IMR-90 (cell line): ENCODE measurements around the gene PYGB. TPM values are rescaled to one million over a fixed set of nuclear protein-coding genes. Genes with fewer than 3 reads are reported as not detected.

ENCODE experiments used
- ATAC-seq: fragments of 200-7000 bp; cut with Tn5 transposase; 2 replicates; pipeline ENCODE4 v1.9.1; 2020; ENCODE audit warnings: low read depth, mild to moderate bottlenecking, moderate library complexity
- BruUV-seq: library from RNA; stranded (reverse); fragments of 400-500 nt; replicated peaks from 2 replicates; lab custom pipeline; 2021; lab: Mats Ljungman, UMichigan
- CTCF ChIA-PET: fragments of 300-600 bp; formaldehyde crosslinking; extraction: SDS; loops from one replicate; lab custom pipeline; 2021; ENCODE audit warnings: antibody characterized with exemption; lab: Yijun Ruan, JAX
- POLR2A ChIA-PET: fragments of 300-600 bp; sonication (Branson Sonifier 250); formaldehyde crosslinking; loops from one replicate; lab custom pipeline; 2022; ENCODE audit warnings: antibody characterized with exemption; ENCODE audit not compliant: unreplicated experiment; lab: Charles Lee
- DNase-seq: peaks from one replicate; pipeline ENCODE4 v3.0.0; 2013
- H2AFZ ChIP-seq: replicated peaks from 2 replicates; pipeline ENCODE3; 2013; ENCODE audit warnings: low read length, mild to moderate bottlenecking; ENCODE audit not compliant: poor library complexity
- H2AK5ac ChIP-seq: 2 replicates; pipeline ENCODE4 v1.6.1; 2013; ENCODE audit warnings: low read depth, low read length, inconsistent platforms
- H2AK9ac ChIP-seq: replicated peaks from 2 replicates; pipeline ENCODE3; 2013; ENCODE audit warnings: mild to moderate bottlenecking, low read depth, low read length, moderate library complexity; ENCODE audit not compliant: poor library complexity
- H2BK120ac ChIP-seq: 2 replicates; pipeline ENCODE4 v1.6.1; 2013; ENCODE audit warnings: low read depth, low read length, inconsistent platforms
- H2BK15ac ChIP-seq: 3 replicates; pipeline ENCODE4 v1.6.1; 2013; ENCODE audit warnings: low read depth, low read length, inconsistent platforms
- H2BK20ac ChIP-seq: 2 replicates; pipeline ENCODE4 v1.6.1; 2013; ENCODE audit warnings: low read depth, mild to moderate bottlenecking, inconsistent platforms, low read length, moderate library complexity
- H2BK5ac ChIP-seq: 2 replicates; pipeline ENCODE4 v1.6.1; 2013; ENCODE audit warnings: mild to moderate bottlenecking, low read depth, low read length, inconsistent platforms; ENCODE audit not compliant: poor library complexity, severe bottlenecking
- H3K14ac ChIP-seq: replicated peaks from 2 replicates; pipeline ENCODE4 v1.6.1; 2013; ENCODE audit warnings: low read depth, low read length, inconsistent platforms
- H3K18ac ChIP-seq: 2 replicates; pipeline ENCODE4 v1.6.1; 2013; ENCODE audit warnings: low read depth, low read length, control low read depth
- H3K23ac ChIP-seq: 2 replicates; pipeline ENCODE4 v1.6.1; 2013; ENCODE audit warnings: low read depth, low read length, inconsistent platforms
- H3K27ac ChIP-seq: 2 replicates; pipeline ENCODE4 v1.5.1; 2013; ENCODE audit warnings: mild to moderate bottlenecking, control low read depth, low read length; ENCODE audit not compliant: insufficient read depth
- H3K27me3 ChIP-seq: 2 replicates; pipeline ENCODE4 v1.6.1; 2013; ENCODE audit warnings: low read length; ENCODE audit not compliant: control insufficient read depth, insufficient read depth
- H3K36me3 ChIP-seq: 2 replicates; pipeline ENCODE4 v1.6.1; 2013; ENCODE audit warnings: low read length, mixed read lengths; ENCODE audit not compliant: control insufficient read depth, insufficient read depth
- H3K4ac ChIP-seq: 2 replicates; pipeline ENCODE4 v1.6.1; 2013; ENCODE audit warnings: low read depth, low read length, inconsistent platforms
- H3K4me1 ChIP-seq: 2 replicates; pipeline ENCODE4 v1.6.1; 2013; ENCODE audit warnings: low read length, mixed read lengths; ENCODE audit not compliant: control insufficient read depth, insufficient read depth
- H3K4me2 ChIP-seq: 2 replicates; pipeline ENCODE4 v1.6.1; 2013; ENCODE audit warnings: low read depth, mild to moderate bottlenecking, control low read depth, low read length, moderate library complexity
- H3K4me3 ChIP-seq: 2 replicates; pipeline ENCODE4 v1.5.1; 2013; ENCODE audit warnings: low read depth, mild to moderate bottlenecking, control low read depth, low read length, moderate library complexity; ENCODE audit not compliant: insufficient read depth
- H3K56ac ChIP-seq: 2 replicates; pipeline ENCODE4 v1.6.1; 2013; ENCODE audit warnings: low read length, inconsistent platforms; ENCODE audit not compliant: insufficient read depth; ENCODE audit errors: extremely low read depth
- H3K79me1 ChIP-seq, 2 experiments: 2 replicates each; pipeline ENCODE4 v1.6.1; 2013; ENCODE audit warnings: low read length in 2 of 2, inconsistent platforms in 1 of 2, low read depth in 1 of 2
- H3K9ac ChIP-seq: 2 replicates; pipeline ENCODE4 v1.6.1; 2013; ENCODE audit warnings: low read depth, low read length, control low read depth
- H3K9me1 ChIP-seq: 2 replicates; pipeline ENCODE4 v1.6.1; 2013; ENCODE audit warnings: low read length, inconsistent platforms; ENCODE audit not compliant: insufficient read depth
- H3K9me3 ChIP-seq: 2 replicates; pipeline ENCODE4 v1.6.1; 2013; ENCODE audit warnings: low read length; ENCODE audit not compliant: control insufficient read depth, insufficient read depth
- H4K20me1 ChIP-seq: 2 replicates; pipeline ENCODE4 v1.6.1; 2013; ENCODE audit warnings: low read length, inconsistent platforms; ENCODE audit not compliant: insufficient read depth
- H4K5ac ChIP-seq: 2 replicates; pipeline ENCODE4 v1.6.1; 2013; ENCODE audit warnings: mild to moderate bottlenecking, low read depth, low read length, control low read depth
- H4K8ac ChIP-seq, 2 experiments: 2 replicates each; pipeline ENCODE4 v1.6.1; 2013; ENCODE audit warnings: low read depth in 2 of 2, low read length in 2 of 2, control low read depth in 1 of 2, inconsistent platforms in 1 of 2
- H4K91ac ChIP-seq: 2 replicates; pipeline ENCODE4 v1.6.1; 2013; ENCODE audit warnings: low read depth, low read length, inconsistent platforms; ENCODE audit not compliant: insufficient read depth
- BHLHE40 ChIP-seq: fragments of 150-350 bp; IDR thresholded peaks from 2 replicates; pipeline ENCODE4 v1.6.1; 2016; ENCODE audit warnings: mild to moderate bottlenecking, low read depth, low read length
- MAFK ChIP-seq: IDR thresholded peaks from 2 replicates; pipeline ENCODE4 v1.6.1; 2012; ENCODE audit warnings: low read depth, low read length, improper control_type of control experiment
- MAZ ChIP-seq: IDR thresholded peaks from 2 replicates; pipeline ENCODE4 v1.6.1; 2012; ENCODE audit warnings: low read depth, mild to moderate bottlenecking, low read length, improper control_type of control experiment, moderate library complexity, borderline replicate concordance
- MXI1 ChIP-seq: IDR thresholded peaks from 2 replicates; pipeline ENCODE4 v1.6.1; 2012; ENCODE audit warnings: low read depth, mild to moderate bottlenecking, low read length, moderate library complexity, borderline replicate concordance
- NFE2L2 ChIP-seq: fragments of 150-350 bp; IDR thresholded peaks from 2 replicates; pipeline ENCODE4 v1.6.1; 2016; ENCODE audit warnings: low read depth, mild to moderate bottlenecking, low read length
- POLR2A ChIP-seq: IDR thresholded peaks from 2 replicates; pipeline ENCODE4 v1.6.1; 2012; ENCODE audit warnings: mild to moderate bottlenecking, low read depth, low read length
- RAD21 ChIP-seq: IDR thresholded peaks from 2 replicates; pipeline ENCODE4 v1.6.1; 2012; ENCODE audit warnings: low read length, improper control_type of control experiment
- RFX5 ChIP-seq: IDR thresholded peaks from 2 replicates; pipeline ENCODE4 v1.8.0; 2012; ENCODE audit warnings: low read depth, mild to moderate bottlenecking, low read length, moderate library complexity
- WGBS, 2 experiments: methylation state at CpG; one replicate each; pipeline versions ENCODE4 v1.1.5 to v1.1.7; 2013; ENCODE audit warnings: missing lambda C conversion rate in 2 of 2; ENCODE audit not compliant: insufficient read length in 1 of 2; ENCODE audit errors: extremely low coverage in 2 of 2; 5-methylcytosine and 5-hydroxymethylcytosine counted together
- dilution Hi-C: fragments of 300-500 bp; cut with HindIII; formaldehyde crosslinking; loops from one replicate; pipeline ENCODE4 v1.14.3; 2018; ENCODE audit warnings: low sequenced_read_pairs; ENCODE audit not compliant: unreplicated experiment
- in situ Hi-C: fragments of 300-500 bp; cut with MboI; formaldehyde crosslinking; loops from 3 replicates; pipeline ENCODE4 v1.14.3; 2019; ENCODE audit warnings: low sequenced_read_pairs, inconsistent platforms, mixed read lengths
- intact Hi-C: fragments of 100-400 bp; cut with micrococcal nuclease; formaldehyde crosslinking; loops from 2 replicates; pipeline ENCODE4 v1.10.0; 2022
- polyA plus RNA-seq, 3 experiments: library from polyadenylated mRNA; depleted of rRNA; stranded (reverse); fragments of >200 nt; gene quantifications; 2 replicates each; pipeline ENCODE4 v1.2.3, GENCODE V29; 2012; ENCODE audit warnings: low replicate concordance in 1 of 3
- total RNA-seq: library from RNA; depleted of rRNA; stranded (reverse); fragments of >200 nt; gene quantifications from 2 replicates; pipeline ENCODE4 v1.2.3, GENCODE V29; 2012
- TF ChIP-seq, protein P1 (sequence below): conservative IDR thresholded peaks from 2 replicates; pipeline ENCODE4 v1.5.1; 2012; ENCODE audit warnings: mild to moderate bottlenecking, low read depth, low read length, improper control_type of control experiment

Gene PYGB
- total and polyA plus RNA-seq, 2 of the 4 experiments (the other 2 are of a cell fraction): 72.4 to 83.1 TPM

DNA sequence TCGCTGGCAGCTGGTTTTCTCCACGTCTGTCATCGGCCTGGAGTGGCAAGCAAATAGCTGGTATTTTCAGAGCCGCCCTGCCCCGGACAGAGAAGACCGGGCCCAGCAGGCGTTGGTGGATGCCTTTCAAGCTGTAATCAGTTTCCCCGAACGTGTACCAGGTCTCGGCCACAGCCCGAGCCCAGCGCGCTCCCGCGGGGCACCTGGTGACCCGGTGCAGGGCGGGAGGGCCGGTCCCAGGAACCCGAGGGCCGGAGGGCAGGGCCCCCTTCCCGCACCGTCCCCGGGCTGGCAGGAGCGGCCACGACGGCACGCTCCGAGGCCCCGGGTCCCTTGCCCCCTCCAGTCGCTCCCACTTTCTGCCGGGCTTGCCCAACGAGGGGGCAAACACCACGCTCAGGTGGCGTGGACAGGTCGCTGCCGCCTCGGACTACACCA is 348 bp upstream of the PYGB start:
- H3K27me3 ChIP-seq: no peaks in the 10 kb centered on the region
- H3K4me1 ChIP-seq: peaks cover 13% of the 10 kb centered on the region
- H2BK120ac ChIP-seq: peak overlapping the region; percentile 86
- H3K14ac ChIP-seq: peak overlapping the region; percentile 91
- dilution Hi-C loops: no loop called here
- CTCF ChIA-PET: interaction anchor here (0.8 to 1.4 kb wide), 5 partner anchors 12 to 52 kb away, joined by 3 to 6 read pairs (median 4); partner anchors contain the start of gene ENTPD6
- peak overlapping the region; percentile 47 for H4K5ac ChIP-seq
- TF ChIP-seq, protein P1, sequence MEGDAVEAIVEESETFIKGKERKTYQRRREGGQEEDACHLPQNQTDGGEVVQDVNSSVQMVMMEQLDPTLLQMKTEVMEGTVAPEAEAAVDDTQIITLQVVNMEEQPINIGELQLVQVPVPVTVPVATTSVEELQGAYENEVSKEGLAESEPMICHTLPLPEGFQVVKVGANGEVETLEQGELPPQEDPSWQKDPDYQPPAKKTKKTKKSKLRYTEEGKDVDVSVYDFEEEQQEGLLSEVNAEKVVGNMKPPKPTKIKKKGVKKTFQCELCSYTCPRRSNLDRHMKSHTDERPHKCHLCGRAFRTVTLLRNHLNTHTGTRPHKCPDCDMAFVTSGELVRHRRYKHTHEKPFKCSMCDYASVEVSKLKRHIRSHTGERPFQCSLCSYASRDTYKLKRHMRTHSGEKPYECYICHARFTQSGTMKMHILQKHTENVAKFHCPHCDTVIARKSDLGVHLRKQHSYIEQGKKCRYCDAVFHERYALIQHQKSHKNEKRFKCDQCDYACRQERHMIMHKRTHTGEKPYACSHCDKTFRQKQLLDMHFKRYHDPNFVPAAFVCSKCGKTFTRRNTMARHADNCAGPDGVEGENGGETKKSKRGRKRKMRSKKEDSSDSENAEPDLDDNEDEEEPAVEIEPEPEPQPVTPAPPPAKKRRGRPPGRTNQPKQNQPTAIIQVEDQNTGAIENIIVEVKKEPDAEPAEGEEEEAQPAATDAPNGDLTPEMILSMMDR: no peak
- TF ChIP-seq MXI1 (no peak), POLR2A (no peak), RFX5 (no peak), MAZ (no peak), NFE2L2 (no peak), BHLHE40 (no peak), MAFK (no peak), RAD21 (no peak)
- BruUV-seq: no TSS peak
- no peak overlapping the region for H2BK20ac ChIP-seq
- peak overlapping the region; percentile 97 for H2AFZ ChIP-seq
- peak overlapping the region; percentile 38; the same call in 1 of the 2 replicates for H3K56ac ChIP-seq
- H2AK9ac ChIP-seq: peak overlapping the region; percentile 93
- in situ Hi-C loops: no loop called here
- peak overlapping the region; percentile 85 for H2AK5ac ChIP-seq
- peak overlapping the region; percentile 66 for H3K9ac ChIP-seq
- peak overlapping the region; percentile 55; the same call in 2 of the 3 replicates for H2BK15ac ChIP-seq
- H2BK5ac ChIP-seq: peak overlapping the region; percentile 70
- peak overlapping the region; percentile 90 for H3K4ac ChIP-seq
- DNase-seq (no peak), ATAC-seq (peak; percentile 33)
- peak overlapping the region; percentile 81 for H3K4me3 ChIP-seq
- H3K79me1 ChIP-seq: peaks cover 7 to 46% of the 10 kb centered on the region in 2 experiments
- peaks cover 37% of the 10 kb centered on the region for H4K20me1 ChIP-seq
- intact Hi-C loops: loop anchor here (5.0 kb wide), 2 partner anchors 150 to 180 kb away; no protein-coding TSS in a partner anchor
- H3K9me3 ChIP-seq: no peaks in the 10 kb centered on the region
- H3K36me3 ChIP-seq: peaks cover 3% of the 10 kb centered on the region; the same call in 1 of the 2 replicates
- peak overlapping the region; percentile 93 for H3K4me2 ChIP-seq
- peak overlapping the region; percentile 3 to 77; a peak in 2 of 4 replicates for H4K8ac ChIP-seq
- H3K18ac ChIP-seq: no peak overlapping the region
- H3K23ac ChIP-seq: peak overlapping the region; percentile 64; the same call in 1 of the 2 replicates
- POLR2A ChIA-PET: interaction anchor here (0.6 to 1.2 kb wide), 2 partner anchors 10 to 370 kb away, joined by 3 read pairs; no protein-coding TSS in a partner anchor
- H3K9me1 ChIP-seq: peaks cover 28% of the 10 kb centered on the region
- H4K91ac ChIP-seq: peak overlapping the region; percentile 62; the same call in 1 of the 2 replicates
- peak overlapping the region; percentile 61 for H3K27ac ChIP-seq
- 1% methylated on average over 19 of the region's 37 CpGs; no CpG with 5 or more reads in 1 of the 2 experiments for WGBS, 2 experiments
